K562 (cell line): ENCODE results near the gene PCED1B.

Experiments
- CHD2 ChIP-seq: IDR thresholded peaks from 2 replicates; pipeline ENCODE4 v1.6.1; 2011; ENCODE audit warnings: low read depth, low read length
- POLR2B ChIP-seq: fragments of 450-650 bp; IDR thresholded peaks from 2 replicates; pipeline ENCODE4 v1.6.1; 2018; ENCODE audit warnings: low read depth; ENCODE audit not compliant: partially characterized antibody
- TF ChIP-seq, protein P1 (sequence below): IDR thresholded peaks from 2 replicates; pipeline ENCODE4 v1.6.1; 2016; ENCODE audit warnings: missing genetic modification characterization, missing compliant biosample characterization
- TF ChIP-seq, protein P2 (sequence below), 2 experiments: fragments of 250-450 bp in 1 of 2; fragments of 450-650 bp in 1 of 2; sonication (Bioruptor Pico) in 1 of 2; IDR thresholded peaks; 2 replicates each; pipeline versions ENCODE4 v1.6.1 to v1.8.0; 2016 to 2021; ENCODE audit warnings: mild to moderate bottlenecking in 2 of 2, moderate library complexity in 2 of 2, missing compliant biosample characterization in 1 of 2, missing genetic modification characterization in 1 of 2
- TF ChIP-seq, protein P3 (sequence below), 3 experiments: IDR thresholded peaks in 2 of 3; conservative IDR thresholded peaks in 1 of 3; 2 replicates each; pipeline ENCODE4 v1.5.1; 2011 to 2012; ENCODE audit warnings: low read length in 3 of 3, mild to moderate bottlenecking in 3 of 3, control low read depth in 2 of 3, improper control_type of control experiment in 1 of 3, inconsistent platforms in 1 of 3, low read depth in 1 of 3, mixed read lengths in 1 of 3, moderate library complexity in 1 of 3; ENCODE audit not compliant: insufficient read depth in 2 of 3

DNA sequence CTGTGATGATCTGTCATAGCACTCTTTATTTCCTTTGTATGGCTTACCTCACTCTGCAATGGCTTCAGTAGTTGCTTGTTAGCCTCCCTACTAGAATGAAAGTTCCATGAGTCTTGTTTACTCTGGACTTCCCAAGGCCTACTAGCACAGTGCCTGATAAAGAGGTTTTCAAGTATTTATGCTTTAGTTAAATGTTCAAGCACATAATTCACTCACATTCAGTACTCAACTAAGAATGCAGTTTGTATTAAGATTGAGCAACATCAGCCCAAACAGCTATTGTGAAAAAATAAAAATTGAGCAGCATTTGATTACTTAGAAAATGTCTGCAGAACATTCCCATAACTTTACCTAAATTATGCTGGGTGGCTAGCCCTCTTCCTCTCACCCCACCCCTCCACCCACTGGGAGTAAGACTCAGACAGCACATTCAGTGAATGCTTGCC lies 159.3 kb downstream of the PCED1B start:
- TF ChIP-seq, protein P1, sequence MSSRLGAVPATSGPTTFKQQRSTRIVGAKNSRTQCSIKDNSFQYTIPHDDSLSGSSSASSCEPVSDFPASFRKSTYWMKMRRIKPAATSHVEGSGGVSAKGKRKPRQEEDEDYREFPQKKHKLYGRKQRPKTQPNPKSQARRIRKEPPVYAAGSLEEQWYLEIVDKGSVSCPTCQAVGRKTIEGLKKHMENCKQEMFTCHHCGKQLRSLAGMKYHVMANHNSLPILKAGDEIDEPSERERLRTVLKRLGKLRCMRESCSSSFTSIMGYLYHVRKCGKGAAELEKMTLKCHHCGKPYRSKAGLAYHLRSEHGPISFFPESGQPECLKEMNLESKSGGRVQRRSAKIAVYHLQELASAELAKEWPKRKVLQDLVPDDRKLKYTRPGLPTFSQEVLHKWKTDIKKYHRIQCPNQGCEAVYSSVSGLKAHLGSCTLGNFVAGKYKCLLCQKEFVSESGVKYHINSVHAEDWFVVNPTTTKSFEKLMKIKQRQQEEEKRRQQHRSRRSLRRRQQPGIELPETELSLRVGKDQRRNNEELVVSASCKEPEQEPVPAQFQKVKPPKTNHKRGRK (tag): no peak
- TF ChIP-seq, protein P2, sequence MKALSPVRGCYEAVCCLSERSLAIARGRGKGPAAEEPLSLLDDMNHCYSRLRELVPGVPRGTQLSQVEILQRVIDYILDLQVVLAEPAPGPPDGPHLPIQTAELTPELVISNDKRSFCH (CRISPR knock-in tag; IDR thresholded peaks at IDR 0.05): no peak
- TF ChIP-seq, protein P2 (tag; IDR thresholded peaks at IDR 0.05): no peak
- TF ChIP-seq CHD2 (no peak), POLR2B (no peak)
- TF ChIP-seq, protein P3, sequence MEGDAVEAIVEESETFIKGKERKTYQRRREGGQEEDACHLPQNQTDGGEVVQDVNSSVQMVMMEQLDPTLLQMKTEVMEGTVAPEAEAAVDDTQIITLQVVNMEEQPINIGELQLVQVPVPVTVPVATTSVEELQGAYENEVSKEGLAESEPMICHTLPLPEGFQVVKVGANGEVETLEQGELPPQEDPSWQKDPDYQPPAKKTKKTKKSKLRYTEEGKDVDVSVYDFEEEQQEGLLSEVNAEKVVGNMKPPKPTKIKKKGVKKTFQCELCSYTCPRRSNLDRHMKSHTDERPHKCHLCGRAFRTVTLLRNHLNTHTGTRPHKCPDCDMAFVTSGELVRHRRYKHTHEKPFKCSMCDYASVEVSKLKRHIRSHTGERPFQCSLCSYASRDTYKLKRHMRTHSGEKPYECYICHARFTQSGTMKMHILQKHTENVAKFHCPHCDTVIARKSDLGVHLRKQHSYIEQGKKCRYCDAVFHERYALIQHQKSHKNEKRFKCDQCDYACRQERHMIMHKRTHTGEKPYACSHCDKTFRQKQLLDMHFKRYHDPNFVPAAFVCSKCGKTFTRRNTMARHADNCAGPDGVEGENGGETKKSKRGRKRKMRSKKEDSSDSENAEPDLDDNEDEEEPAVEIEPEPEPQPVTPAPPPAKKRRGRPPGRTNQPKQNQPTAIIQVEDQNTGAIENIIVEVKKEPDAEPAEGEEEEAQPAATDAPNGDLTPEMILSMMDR (IDR thresholded peaks at IDR 0.05 in 2 of 3, conservative IDR thresholded peaks at IDR 0.05 in 1 of 3; ENCODE audit: insufficient read depth in 2 of 3, low read depth in 1 of 3, low read length in 3 of 3): no peak
